Spleen (tissue), 11 donors: Measurements from ENCODE around the gene KCNJ4. TPM values are rescaled to one million over a fixed set of nuclear protein-coding genes. Genes with fewer than 3 reads are reported as not detected.

Experiments
- DNase-seq: peaks from one replicate; pipeline ENCODE4 v3.0.0-alpha.2; 2020
- H3K27ac ChIP-seq, 8 donors: fragments of 200-600 bp; sonication (generic) in 7 of 8; 1 replicate in 4 of 8; 2 replicates in 4 of 8; pipeline versions ENCODE4 v1.5.0 to v1.8.0; 2016 to 2021; ENCODE audit warnings: inconsistent platforms in 4 of 8, mild to moderate bottlenecking in 4 of 8, moderate library complexity in 1 of 8
- H3K27me3 ChIP-seq, 7 donors: fragments of 200-600 bp; sonication (generic) in 6 of 7; replicated peaks in 1 of 7; 1 replicate in 4 of 7; 2 replicates in 3 of 7; pipeline versions ENCODE4 v1.5.0 to v1.8.0; 2016 to 2021; ENCODE audit warnings: inconsistent platforms in 3 of 7, mild to moderate bottlenecking in 1 of 7
- H3K36me3 ChIP-seq, 6 donors: fragments of 200-600 bp; sonication (generic) in 5 of 6; 1 replicate in 4 of 6; 2 replicates in 2 of 6; pipeline versions ENCODE4 v1.5.0 to v1.8.0; 2016 to 2021; ENCODE audit warnings: inconsistent platforms in 2 of 6
- H3K4me1 ChIP-seq, 6 donors: fragments of 200-600 bp; sonication (generic) in 5 of 6; 1 replicate in 3 of 6; 2 replicates in 3 of 6; pipeline versions ENCODE4 v1.5.0 to v1.8.0; 2016 to 2021; ENCODE audit warnings: inconsistent platforms in 3 of 6
- H3K4me3 ChIP-seq, 8 donors: fragments of 200-600 bp; sonication (generic) in 7 of 8; 1 replicate in 4 of 8; 2 replicates in 4 of 8; pipeline versions ENCODE4 v1.5.0 to v1.8.0; 2016 to 2021; ENCODE audit warnings: inconsistent platforms in 4 of 8, mild to moderate bottlenecking in 4 of 8, moderate library complexity in 2 of 8
- H3K9me3 ChIP-seq, 8 donors: fragments of 200-600 bp; sonication (generic) in 7 of 8; 1 replicate in 4 of 8; 2 replicates in 4 of 8; pipeline versions ENCODE4 v1.5.0 to v1.8.0; 2016 to 2021; ENCODE audit warnings: inconsistent platforms in 4 of 8
- CTCF ChIP-seq, 11 experiments: fragments of 200-600 bp in 7 of 11; fragments of 450-650 bp in 4 of 11; sonication (generic) in 4 of 11; IDR thresholded peaks in 8 of 11; conservative IDR thresholded peaks in 3 of 11; 1 replicate in 7 of 11; 2 replicates in 4 of 11; pipeline versions ENCODE4 v1.4.0 to v1.8.0; 2016 to 2021; ENCODE audit warnings: antibody characterized with exemption in 11 of 11, inconsistent platforms in 4 of 11, mild to moderate bottlenecking in 1 of 11
- POLR2A ChIP-seq, 3 donors: fragments of 450-650 bp; IDR thresholded peaks; one replicate each; pipeline ENCODE4 v1.5.1; 2017; ENCODE audit warnings: antibody characterized with exemption in 3 of 3, mild to moderate bottlenecking in 1 of 3
- POLR2AphosphoS5 ChIP-seq, 3 donors: sonication (generic); formaldehyde crosslinking; IDR thresholded peaks; one replicate each; pipeline ENCODE4 v1.5.1; 2017; ENCODE audit warnings: antibody characterized with exemption in 3 of 3
- WGBS, 5 donors: extraction: QIAGEN DNeasy Blood & Tissue Kit in 3 of 5; methylation state at CpG; one replicate each; pipeline versions ENCODE4 v1.1.5 to v1.1.7; 2013 to 2018; 5-methylcytosine and 5-hydroxymethylcytosine counted together
- intact Hi-C: fragments of 100-400 bp; cut with DNase I; formaldehyde crosslinking; loops from one replicate; pipeline ENCODE4 v1.15.0; 2023; ENCODE audit warnings: low total_unique reads
- polyA plus RNA-seq, 3 donors: library from polyadenylated mRNA; stranded (reverse); fragments of 200-250 nt; gene quantifications; one replicate each; pipeline ENCODE4 v1.2.1, GENCODE V29; 2013
- total RNA-seq, 7 donors: library from RNA; depleted of rRNA in 3 of 7; stranded (reverse); fragments of >200 nt in 3 of 7; fragmentation: NEBNext Ultra II Directional in 4 of 7; extraction: Animal tissue kit (Norgen Biotek cat#: 25700) in 4 of 7; gene quantifications; one replicate each; pipeline versions ENCODE4 v1.1.0 to v1.2.1, GENCODE V29; 2016 to 2021
- donor health status: healthy with polysubstance abuse.
- donor health status: DM: no; HTN: no; CAD: no; lungs with moderate emphysema.
- donor health status: DM: no; HTN: no; CAD: no.
- donor health status: Bipolar disorder and iron deficiency.
- donor health status: healthy.
- donor health status: DM: no; HTN: no; CAD: no.
- donor health status: DM: yes; HTN: yes; CAD: no.

Gene KCNJ4
- total and polyA plus RNA-seq, 10 donors, result not detected

- 75 to 86% (median 81%) methylated on average over 10 of the region's 10 CpGs for WGBS, 5 donors
- DNase-seq, result peak; percentile 32
- intact Hi-C loops, result no loop called here
Observed at GRCh38 chr22:38464992-38465672, 10.1 kb upstream of the KCNJ4 start.

DNA sequence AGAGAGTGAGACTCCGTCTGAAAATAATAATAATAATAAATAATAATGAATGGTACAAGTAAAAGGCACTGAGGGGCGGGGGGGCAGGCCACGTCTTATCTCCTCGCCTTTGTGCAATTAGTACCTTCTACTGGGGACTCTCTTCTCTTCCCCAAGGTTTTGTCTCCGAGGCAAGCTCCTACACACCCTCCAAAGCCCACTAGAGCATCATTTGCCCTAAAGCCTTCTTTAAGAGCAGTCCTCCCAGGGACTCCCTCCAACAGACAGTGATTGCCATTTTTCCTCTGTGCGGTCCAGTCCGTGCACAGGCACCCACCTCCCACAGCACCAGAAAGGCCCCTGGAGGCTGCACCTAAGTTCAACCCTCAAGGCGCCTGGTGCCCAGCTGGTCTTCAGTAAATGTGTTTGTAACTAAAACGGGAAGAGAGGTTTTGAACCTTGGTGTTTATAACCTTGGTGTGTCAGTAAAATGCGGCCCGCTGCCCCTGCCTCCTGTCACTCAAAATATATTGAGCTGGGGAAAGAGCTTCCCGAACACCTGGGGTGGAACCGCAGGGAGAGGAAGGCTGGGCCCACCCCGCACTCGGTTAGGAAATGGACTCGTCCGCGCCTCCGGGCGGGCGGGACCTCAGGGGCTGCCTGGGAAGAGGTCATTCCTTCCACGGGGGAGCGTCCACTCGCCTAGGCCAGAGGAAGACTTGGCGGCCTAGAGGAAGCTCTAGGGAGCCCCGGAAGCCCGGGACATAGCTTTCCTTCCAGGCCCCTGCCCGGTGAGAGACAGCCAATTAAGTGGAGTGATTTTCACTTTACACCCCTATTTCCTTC is 8.2 kb upstream of the KCNJ4 start:
- no peaks in the 10 kb centered on the region for H3K9me3 ChIP-seq
- peaks cover 15 to 43% (median 32%) of the 10 kb centered on the region in 6 donors for H3K4me1 ChIP-seq
- intact Hi-C loops, result no loop called here
- peak overlapping the region in 1 of 8 donors; percentile 8 for H3K4me3 ChIP-seq
- WGBS, 5 donors, result 22 to 31% (median 26%) methylated on average over 26 to 28 of the region's 28 CpGs
- peaks cover 0 to 100% (median 43%) of the 10 kb centered on the region in 7 donors for H3K27me3 ChIP-seq
- no peaks in the 10 kb centered on the region for H3K36me3 ChIP-seq
- peak; percentile 72 for DNase-seq
- TF ChIP-seq POLR2A (IDR thresholded peaks at IDR 0.05), result no peak
- TF ChIP-seq POLR2AphosphoS5 (IDR thresholded peaks at IDR 0.05), result peak in 1 of 3 donors; percentile 37
- no peak for TF ChIP-seq CTCF (IDR thresholded peaks at IDR 0.05 in 8 of 11, conservative IDR thresholded peaks at IDR 0.05 in 3 of 11)
- H3K27ac ChIP-seq, result no peak overlapping the region

More at GRCh38 chr22:38464992-38465672, 10.1 kb upstream of the KCNJ4 start:
- Histone ChIP-seq H3K27me3 (peaks cover 0 to 93% (median 39%) of the 10 kb centered on the region in 7 donors), H3K27ac (no peak overlapping the region), H3K4me3 (no peak overlapping the region), H3K9me3 (no peaks in the 10 kb centered on the region), H3K4me1 (peaks cover 15 to 52% (median 36%) of the 10 kb centered on the region in 6 donors), H3K36me3 (no peaks in the 10 kb centered on the region)
- no peak for TF ChIP-seq POLR2AphosphoS5 (IDR thresholded peaks at IDR 0.05)
- TF ChIP-seq CTCF (IDR thresholded peaks at IDR 0.05 in 8 of 11, conservative IDR thresholded peaks at IDR 0.05 in 3 of 11), result no peak
- no peak for TF ChIP-seq POLR2A (IDR thresholded peaks at IDR 0.05)

DNA sequence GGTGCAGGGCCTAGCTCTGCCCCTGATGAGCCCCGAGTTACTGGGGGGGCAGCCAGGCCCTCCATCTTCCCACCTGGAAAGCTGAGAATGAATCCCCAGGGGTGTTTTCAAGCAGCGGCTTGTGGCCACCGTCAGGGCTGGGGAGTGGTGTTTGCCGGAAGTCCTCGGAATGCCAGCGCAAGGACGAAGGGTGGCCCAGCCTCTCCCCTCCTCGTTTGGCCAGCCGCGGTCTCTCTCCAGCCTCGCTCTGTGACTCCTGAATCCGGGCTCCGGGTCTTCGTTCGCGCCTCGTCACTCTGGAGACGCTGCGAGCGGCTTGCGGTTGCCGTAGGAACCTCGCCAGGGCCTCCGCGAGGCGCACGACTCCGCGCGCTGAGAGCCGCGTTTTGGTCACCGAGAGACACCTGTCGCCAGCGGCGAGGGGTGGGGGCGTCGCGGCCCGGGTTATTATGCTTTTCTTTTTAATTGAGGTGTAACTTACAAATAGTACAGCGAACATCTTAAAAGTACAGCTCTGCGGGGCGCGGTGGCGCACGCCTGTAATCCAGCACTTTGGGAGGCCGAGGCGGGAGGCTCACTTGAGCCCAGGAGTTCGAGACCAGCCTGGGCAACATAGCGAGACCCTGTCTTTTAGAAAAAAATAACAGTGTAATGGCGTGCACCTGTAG is 6.5 kb upstream of the KCNJ4 start:
- Histone ChIP-seq H3K4me3 (peak overlapping the region in 3 of 8 donors; percentile 2 to 35 (median 9)), H3K4me1 (peaks cover 11 to 30% (median 22%) of the 10 kb centered on the region in 6 donors), H3K9me3 (no peaks in the 10 kb centered on the region), H3K27ac (no peak overlapping the region), H3K36me3 (no peaks in the 10 kb centered on the region), H3K27me3 (peaks cover 0 to 100% (median 36%) of the 10 kb centered on the region in 7 donors)
- DNase-seq, result peak; percentile 84
- intact Hi-C loops, result no loop called here
- 13 to 20% (median 16%) methylated on average over 42 to 51 of the region's 51 CpGs for WGBS, 5 donors
- TF ChIP-seq CTCF (IDR thresholded peaks at IDR 0.05 in 8 of 11, conservative IDR thresholded peaks at IDR 0.05 in 3 of 11) (peak in 1 of 11 experiments; percentile 12), POLR2A (IDR thresholded peaks at IDR 0.05) (no peak), POLR2AphosphoS5 (IDR thresholded peaks at IDR 0.05) (peak; percentile 29 to 68 (median 68))
